ENCODE measurements around the gene KCNMA1.

The KCNMA1 gene

GRCh38 chr10:77555591-77556212, 81.9 kb downstream of the KCNMA1 start:
- no peak for DNase-seq (ENCODE audit: low read depth)

- DNase-seq (ENCODE audit: low read depth): no peak
Measured at GRCh38 chr10:77554996-77555397, 82.6 kb downstream of the KCNMA1 start.

- no peak for DNase-seq (ENCODE audit: low read depth)
Measured at GRCh38 chr10:77553966-77554365, 83.6 kb downstream of the KCNMA1 start.

DNA sequence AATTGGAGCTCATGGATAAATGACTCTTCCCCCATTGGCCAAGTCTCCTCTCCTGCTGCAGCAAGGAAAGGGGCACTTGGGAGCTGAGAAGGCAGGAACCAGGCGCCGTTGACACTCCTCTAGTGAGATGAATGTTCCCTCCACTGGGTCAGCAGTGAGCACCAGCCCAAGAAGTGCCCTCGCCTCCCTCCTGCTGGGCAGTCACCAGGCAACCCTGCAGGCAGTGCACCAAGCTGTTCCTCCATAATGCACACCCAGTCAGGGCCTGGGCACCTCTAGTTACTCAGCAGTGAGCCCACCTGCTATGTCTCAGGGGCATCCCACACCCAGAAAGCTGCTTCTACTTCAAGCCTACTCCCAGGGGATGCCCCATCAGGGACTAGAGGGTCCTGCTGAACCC, 84.3 kb downstream of the KCNMA1 start:
- no peak for DNase-seq (ENCODE audit: low read depth)

DNA sequence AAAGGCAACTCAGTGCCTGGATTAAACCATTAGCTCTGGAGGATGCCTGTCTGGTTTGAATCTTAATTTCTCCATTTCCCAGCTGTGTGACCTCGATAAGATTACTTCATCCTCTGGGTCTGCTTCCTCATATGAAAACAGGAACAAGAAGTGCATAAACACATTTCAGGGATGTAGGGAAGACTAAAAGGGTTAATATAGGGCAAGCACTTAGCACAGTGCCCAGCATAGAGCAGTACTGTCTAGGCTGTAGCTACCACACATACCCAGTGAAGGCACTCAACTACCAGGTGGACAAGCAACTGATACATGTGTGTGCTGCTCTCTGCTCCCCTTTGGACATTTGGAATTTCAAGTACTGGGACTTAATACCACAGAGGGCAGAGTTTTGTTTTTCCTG, 85.4 kb downstream of the KCNMA1 start:
- no peak for DNase-seq (ENCODE audit: low read depth)

- DNase-seq (ENCODE audit: low read depth): no peak
Measured at GRCh38 chr10:77550378-77550777, 87.2 kb downstream of the KCNMA1 start.

DNA sequence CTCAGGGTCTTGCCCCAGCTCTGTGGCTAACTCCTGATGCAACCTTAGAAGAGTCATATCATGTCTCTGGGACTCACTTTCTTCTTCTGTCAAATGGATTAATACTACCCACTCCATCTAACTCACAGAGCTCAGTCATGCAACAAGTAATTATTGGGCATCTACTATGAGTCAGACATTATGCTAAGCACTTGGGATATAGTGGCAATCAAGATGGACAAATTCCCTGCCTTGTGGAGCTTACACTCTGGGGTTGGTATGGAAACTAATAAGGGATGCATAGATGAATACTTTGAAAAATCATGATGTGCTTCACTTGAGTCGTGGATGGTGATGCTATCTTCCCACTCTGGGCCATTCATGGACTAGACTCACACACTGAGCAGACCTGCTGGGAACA, 88.9 kb downstream of the KCNMA1 start:
- DNase-seq (ENCODE audit: low read depth): no peak

GRCh38 chr10:77548157-77548556, 89.5 kb downstream of the KCNMA1 start:
- no peak for DNase-seq (ENCODE audit: low read depth)

DNA sequence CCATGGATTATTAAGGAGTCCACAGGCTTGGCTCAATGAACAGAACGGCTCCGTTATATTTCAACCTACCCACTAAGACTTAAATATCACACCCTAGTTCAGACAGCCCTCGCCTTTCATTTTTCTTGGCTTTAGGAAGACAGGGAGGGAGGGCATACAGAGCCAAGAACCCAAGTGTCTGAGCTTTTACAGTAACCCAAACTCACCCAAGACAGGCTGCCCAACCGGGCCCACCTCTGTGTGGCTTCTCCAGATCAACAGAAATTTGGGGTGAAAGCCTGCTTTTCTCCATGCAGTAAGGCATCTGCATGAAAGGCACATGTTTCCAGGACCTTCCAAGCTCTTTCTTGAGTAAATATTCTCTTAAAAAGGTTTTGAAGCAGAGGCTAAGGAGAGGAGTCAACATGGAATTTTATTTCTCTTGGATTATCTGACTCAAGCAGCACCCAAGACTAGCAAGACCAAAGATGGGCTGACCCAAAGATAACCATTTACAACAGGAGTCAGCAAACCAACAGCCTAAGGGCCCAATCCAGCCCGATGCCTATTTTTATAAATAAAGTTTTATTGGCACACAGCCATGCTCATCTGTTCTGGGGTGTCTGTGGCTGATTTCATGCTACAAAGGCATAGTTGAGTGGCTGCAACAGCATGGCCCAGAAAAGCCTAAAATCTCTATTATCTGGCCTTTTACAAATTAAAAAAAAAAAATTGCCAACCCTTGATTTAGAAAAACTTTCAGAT, 90.1 kb downstream of the KCNMA1 start:
- DNase-seq (ENCODE audit: low read depth): no peak

DNA sequence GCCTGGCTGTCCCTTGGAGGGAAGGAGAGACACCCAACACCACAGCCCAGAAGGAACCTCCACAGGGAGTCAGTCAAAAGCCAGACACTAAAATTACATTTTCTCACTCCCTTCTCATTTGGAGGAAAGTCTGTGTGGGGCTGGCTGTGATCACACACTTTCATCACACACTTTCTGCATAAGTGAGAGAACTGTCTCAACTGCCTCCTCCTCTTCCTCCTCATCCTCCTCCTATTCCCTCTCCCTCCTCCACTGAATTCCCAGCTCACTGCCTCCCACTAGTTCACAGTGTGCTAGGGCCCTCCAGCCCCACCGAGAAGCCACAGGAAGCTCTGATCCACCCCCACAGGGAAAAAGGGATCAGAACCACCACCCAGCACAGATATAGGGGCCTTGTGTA, 91.6 kb downstream of the KCNMA1 start:
- no peak for DNase-seq (ENCODE audit: low read depth)

DNA sequence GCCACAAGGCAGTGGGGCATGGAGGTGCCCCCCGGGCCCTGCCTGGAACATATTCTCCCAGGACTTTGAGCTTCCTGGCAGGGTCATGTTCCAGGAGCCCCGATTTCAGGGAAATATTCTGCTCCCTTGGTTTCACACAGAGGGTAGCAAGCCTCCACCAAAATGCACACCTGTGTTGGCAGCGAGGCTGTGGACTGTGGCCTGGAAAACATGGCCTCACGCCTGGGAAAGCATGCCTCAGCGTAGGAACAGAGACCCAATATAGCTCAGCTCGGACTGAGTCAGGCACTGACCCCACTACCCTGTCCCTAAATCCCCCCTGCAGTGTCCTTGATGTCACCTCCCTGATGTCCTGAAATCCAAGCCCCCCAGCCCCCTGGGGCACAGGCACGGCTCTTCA, 92.0 kb downstream of the KCNMA1 start:
- no peak for DNase-seq (ENCODE audit: low read depth)

DNA sequence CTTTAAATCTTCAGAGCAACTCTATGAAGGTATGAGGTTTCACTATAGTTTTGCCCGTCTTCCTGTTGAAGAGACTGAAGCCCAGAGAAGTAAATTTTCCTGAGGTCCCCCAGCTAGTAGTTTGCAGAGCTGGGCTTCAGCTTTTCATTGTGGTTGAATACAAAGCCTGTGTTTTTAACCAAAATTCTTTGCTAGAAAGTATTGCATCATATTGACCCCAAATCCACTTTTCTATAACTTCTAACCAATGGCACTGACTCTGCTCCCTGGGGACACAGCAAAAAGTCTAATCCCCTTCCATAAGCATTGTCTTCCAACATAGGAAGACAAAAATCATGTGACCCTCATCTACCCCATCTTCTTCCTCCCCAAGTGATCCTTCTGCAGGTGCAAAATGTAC, 93.0 kb downstream of the KCNMA1 start:
- DNase-seq (ENCODE audit: low read depth): no peak

DNA sequence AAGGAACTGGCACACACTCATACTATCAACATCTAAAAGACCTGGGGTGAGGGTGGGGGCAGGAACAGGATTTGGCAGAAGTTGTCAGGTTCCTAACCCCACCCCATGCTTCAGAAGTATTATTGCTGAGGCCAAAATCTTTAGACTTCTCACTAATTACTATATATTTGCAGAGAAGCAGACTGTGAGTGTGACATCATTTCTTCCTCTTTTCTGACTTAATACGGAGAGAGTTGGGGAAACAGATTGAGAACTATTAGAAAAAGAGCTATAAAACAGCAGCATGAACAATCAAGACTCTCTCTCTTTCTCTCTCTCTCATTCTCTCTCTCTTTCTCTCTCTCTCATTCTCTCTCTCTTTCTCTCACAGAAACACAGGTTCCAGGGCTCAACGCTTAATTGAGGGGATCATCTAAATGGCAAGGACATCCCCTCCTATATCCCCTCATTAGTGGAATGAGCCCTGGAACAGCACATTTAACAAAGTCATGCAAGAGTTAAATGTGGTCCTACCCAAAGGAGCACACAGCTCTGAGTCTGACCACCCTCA, 94.8 kb downstream of the KCNMA1 start:
- no peak for DNase-seq (ENCODE audit: low read depth)

DNA sequence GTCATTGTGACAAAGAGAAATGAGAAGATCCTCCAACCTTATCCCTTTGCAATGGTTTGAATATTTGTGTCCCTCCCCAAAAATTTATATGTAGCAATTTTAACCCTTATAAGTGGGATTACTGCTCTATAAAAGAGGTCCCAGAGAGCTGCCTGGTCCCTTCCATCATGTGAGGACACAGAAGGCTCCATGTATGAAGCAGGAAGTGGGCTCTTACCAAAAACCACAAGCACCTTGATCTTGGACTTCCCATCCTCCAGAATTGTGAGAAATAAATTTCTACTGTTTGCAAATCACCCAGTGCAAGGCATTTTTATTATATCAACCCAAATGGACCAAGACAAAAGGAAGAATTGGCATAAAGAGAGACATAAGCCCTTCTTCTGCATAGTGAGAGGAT, 95.7 kb downstream of the KCNMA1 start:
- no peak for DNase-seq (ENCODE audit: low read depth)

DNA sequence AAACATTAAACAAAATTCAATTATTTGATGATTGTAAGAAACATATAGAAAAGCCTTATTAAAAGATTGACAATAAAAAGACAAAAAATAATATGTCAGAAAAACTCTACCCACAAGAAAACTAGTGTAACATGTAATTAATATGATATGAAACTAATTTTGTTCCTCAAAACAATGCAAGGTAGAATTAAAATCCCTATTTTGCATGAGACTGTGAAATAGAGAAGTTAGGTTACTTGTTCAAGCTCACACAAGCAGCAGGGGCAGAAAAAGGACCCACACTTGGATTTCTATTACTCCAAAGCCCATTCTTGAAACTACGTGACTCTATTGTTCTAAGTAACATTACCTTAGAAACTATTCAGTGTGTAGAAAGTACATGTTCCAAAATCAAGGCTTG, 96.4 kb downstream of the KCNMA1 start:
- no peak for DNase-seq (ENCODE audit: low read depth)

DNA sequence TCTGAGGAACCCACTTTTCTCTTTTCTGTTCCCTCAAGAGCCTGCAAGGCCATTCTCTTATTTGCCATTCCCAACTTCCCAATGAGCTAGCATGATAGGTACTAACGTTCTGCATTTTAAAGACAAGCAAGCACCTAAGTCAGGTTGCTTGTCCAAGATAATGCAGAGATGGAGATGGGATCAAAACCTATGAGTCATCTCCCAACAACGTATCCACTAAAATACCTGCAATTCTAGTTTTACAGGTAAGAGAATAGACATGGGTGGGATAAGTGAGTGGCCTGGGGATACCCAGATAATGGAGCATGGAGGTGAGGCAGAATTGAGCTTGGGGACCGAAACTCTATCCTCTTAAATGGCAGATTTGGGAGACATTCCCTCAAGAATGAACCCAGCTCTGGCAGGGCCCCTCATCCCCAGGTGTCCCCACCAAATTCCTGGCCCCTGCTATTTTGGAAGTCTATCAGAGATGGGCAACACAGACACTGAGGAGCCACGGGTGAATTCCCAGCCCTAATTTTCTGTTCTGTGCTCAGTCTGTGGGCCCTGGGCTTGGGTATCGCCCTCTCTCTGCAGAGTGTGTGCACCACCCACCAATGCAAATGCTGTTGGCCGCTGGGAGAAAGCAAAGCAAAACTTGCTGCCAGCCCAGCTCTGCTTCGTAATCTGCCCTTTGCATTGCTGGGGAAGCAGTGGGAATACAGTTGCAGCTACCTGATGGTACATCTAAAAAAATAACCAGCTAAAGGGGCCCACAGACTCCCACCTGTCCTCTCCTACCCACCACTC, 98.3 kb downstream of the KCNMA1 start:
- no peak for DNase-seq (ENCODE audit: low read depth)

- no peak for DNase-seq (ENCODE audit: low read depth)
Measured at GRCh38 chr10:77537720-77538373, 99.8 kb downstream of the KCNMA1 start.

GRCh38 chr10:77537071-77537470, 100.5 kb downstream of the KCNMA1 start:
- no peak for DNase-seq (ENCODE audit: low read depth)

GRCh38 chr10:77533887-77534278, 103.7 kb downstream of the KCNMA1 start:
- no peak for DNase-seq (ENCODE audit: low read depth)

DNA sequence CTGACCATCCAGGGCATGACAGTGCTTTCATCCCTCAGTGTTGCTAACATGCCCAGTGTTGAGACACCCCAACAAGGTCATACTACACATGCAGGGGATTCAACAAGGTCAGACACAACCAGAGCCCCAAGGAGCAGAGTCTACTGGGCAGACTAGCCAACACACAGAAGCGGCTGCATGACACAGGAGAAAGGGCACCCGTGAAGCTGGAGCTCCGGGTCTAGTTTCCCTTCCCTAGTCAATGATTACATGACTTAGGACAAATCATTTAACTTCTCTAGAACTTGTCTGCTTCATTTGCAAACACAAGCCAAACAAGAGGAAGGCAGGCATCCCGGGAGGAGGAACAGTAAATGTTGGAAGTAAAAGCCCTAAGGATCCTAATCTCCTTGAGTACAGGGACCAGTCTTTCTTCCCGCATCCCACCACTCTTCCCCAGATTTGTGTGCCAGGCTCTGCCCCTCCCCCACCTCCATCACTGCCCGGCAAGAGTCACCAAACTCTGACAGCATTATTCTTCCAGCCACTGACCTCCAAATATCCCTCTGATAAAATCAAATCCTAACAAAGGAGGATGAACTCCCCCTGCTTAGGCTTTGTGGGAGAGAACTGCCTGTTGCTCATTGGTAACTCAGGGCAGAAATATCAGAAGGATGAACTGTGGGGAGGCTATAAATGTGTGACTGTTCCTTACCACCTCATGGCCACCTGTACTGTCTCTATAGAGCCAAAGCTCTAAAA, 104.3 kb downstream of the KCNMA1 start:
- no peak for DNase-seq (ENCODE audit: low read depth)

DNA sequence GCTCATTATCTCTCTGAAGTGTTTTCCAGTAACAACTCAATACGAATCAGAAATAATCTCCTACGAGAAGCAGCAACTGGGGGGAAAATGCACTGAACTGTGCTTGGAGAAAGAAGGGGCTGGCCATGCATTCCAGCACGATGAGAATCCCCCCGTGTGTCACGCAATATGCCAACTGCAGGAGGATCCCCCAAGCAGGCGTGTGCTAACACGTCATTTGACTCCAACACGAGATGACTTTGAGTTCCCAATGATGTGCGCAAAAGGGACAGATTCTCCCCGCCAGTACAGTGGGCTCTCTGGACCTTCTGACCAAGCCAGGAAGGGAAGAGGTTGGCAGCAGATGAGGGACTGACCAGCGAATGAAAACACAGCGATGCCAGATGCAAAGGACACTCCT, 105.5 kb downstream of the KCNMA1 start:
- DNase-seq (ENCODE audit: low read depth): no peak
